AG04450 (cell line): ENCODE measurements around the gene VASP. TPM values are rescaled to one million over a fixed set of nuclear protein-coding genes. Genes with fewer than 3 reads are reported as not detected.

Experiments
- CTCF ChIA-PET: fragments of 300-600, 350-600 bp; formaldehyde crosslinking; extraction: SDS; loops from one replicate; lab custom pipeline; 2022; ENCODE audit warnings: antibody characterized with exemption, inconsistent platforms; lab: Charles Lee
- POLR2A ChIA-PET: fragments of 350-600 bp; formaldehyde crosslinking; extraction: SDS; loops from one replicate; lab custom pipeline; 2021; ENCODE audit warnings: antibody characterized with exemption, inconsistent platforms; lab: Yijun Ruan, JAX
- DNase-seq: peaks from one replicate; pipeline ENCODE4 v3.0.0-alpha.2; 2011; ENCODE audit warnings: low read depth, low spot score
- H3K27ac ChIP-seq: one replicate; pipeline ENCODE4 v1.5.1; 2012; ENCODE audit warnings: low read depth, low read length, control low read depth
- H3K27me3 ChIP-seq: one replicate; pipeline ENCODE4 v1.6.0; 2012; ENCODE audit warnings: low read length; ENCODE audit not compliant: control insufficient read depth, insufficient read depth
- H3K4me3 ChIP-seq: 2 replicates; pipeline ENCODE4 v1.5.1; 2011; ENCODE audit warnings: mild to moderate bottlenecking, low read depth, low read length, control low read depth
- H3K9me3 ChIP-seq: 2 replicates; pipeline ENCODE4 v1.5.1; 2012; ENCODE audit warnings: low read length; ENCODE audit not compliant: control insufficient read depth, insufficient read depth
- polyA plus RNA-seq: library from polyadenylated mRNA; depleted of rRNA; stranded (reverse); fragments of >200 nt; gene quantifications from 2 replicates; pipeline ENCODE4 v1.2.3, GENCODE V29; 2011
- TF ChIP-seq, protein P1 (sequence below): IDR thresholded peaks from 2 replicates; pipeline ENCODE4 v1.5.1; 2011; ENCODE audit warnings: low read depth, low read length, control low read depth, inconsistent platforms

The VASP gene
- polyA plus RNA-seq, 1 experiment, result 49.6 TPM

DNA sequence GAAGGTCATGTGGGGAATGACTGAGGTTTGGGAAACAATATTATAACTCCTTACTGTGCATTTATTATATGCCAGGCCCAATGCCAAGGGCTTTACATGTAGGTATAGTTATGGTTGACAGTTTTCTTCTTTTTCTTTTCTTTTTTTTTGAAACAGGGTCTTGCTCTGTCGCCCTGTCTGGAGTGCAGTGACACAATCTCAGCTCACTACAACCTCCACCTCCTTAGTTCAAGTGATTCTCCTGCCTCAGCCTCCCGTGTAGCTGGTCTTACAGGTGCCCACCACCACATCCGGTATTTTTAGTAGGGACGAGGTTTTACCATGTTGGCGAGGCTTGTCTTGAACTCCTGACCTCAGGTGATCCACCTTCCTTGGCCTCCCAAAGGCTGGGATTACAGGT is 24.2 kb upstream of the VASP start:
- Histone ChIP-seq H3K27me3 (no peaks in the 10 kb centered on the region), H3K4me3 (no peak overlapping the region), H3K27ac (no peak overlapping the region), H3K9me3 (no peaks in the 10 kb centered on the region)
- ChIA-PET CTCF (no interaction called here), POLR2A (no interaction called here)
- DNase-seq, result no peak
- TF ChIP-seq, protein P1, sequence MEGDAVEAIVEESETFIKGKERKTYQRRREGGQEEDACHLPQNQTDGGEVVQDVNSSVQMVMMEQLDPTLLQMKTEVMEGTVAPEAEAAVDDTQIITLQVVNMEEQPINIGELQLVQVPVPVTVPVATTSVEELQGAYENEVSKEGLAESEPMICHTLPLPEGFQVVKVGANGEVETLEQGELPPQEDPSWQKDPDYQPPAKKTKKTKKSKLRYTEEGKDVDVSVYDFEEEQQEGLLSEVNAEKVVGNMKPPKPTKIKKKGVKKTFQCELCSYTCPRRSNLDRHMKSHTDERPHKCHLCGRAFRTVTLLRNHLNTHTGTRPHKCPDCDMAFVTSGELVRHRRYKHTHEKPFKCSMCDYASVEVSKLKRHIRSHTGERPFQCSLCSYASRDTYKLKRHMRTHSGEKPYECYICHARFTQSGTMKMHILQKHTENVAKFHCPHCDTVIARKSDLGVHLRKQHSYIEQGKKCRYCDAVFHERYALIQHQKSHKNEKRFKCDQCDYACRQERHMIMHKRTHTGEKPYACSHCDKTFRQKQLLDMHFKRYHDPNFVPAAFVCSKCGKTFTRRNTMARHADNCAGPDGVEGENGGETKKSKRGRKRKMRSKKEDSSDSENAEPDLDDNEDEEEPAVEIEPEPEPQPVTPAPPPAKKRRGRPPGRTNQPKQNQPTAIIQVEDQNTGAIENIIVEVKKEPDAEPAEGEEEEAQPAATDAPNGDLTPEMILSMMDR, result no peak

- DNase-seq, result no peak
- POLR2A ChIA-PET, result interaction anchor here (0.7 to 1.7 kb wide), 2 partner anchors 10 to 12 kb away, joined by 3 to 7 read pairs; partner anchors contain the start of gene RTN2
- TF ChIP-seq, protein P1, result no peak
- Histone ChIP-seq H3K27me3 (no peaks in the 10 kb centered on the region), H3K4me3 (no peak overlapping the region), H3K9me3 (no peaks in the 10 kb centered on the region), H3K27ac (no peak overlapping the region)
- CTCF ChIA-PET, result interaction anchor here (0.5 to 3.7 kb wide), 29 partner anchors 7 to 208 kb away, joined by 3 to 54 read pairs (median 7); partner anchors contain the start of genes FOSB, PPM1N, QPCTL and RTN2
Measured at GRCh38 chr19:45484273-45484945, 22.9 kb upstream of the VASP start.

DNA sequence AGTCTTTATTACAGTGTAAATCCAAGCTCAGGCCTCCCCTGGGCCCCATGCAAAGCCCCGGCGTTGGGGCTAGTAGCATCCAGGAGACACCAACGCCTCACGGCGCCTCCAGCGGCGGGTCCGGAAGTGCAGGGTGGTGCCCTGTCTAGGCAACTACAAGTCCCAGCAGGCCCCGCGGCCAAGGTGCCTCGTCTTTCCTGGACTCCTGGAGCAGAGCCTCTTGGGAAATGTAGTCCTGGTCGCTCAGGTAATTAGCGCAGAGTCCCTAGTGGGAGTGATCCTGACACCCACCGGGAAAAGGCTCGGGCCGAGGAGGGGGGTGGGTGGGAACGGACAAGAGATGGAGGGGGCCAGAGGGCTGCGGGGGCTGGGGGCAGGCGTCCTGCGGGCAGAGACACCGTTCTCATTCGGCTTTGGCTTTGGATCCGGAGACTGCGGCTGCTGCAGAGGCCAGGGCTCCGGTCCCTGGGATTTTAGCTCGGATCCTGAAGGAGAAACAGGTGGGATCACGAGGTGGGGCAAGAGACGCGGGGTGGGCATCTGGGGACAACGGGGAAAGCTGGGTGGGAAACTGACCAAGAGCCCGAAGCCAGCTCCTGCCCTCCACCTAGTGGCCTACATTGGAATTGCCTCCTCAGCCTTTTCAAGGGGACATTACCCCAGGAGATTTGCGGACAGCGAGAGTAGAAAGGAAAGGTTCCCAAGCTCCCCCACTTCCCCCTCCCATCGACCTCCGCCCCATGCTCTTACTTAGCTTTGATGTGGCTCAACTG is 21.8 kb upstream of the VASP start:
- TF ChIP-seq, protein P1, result peak; percentile 92
- Histone ChIP-seq H3K27me3 (no peaks in the 10 kb centered on the region), H3K4me3 (peak overlapping the region; percentile 81), H3K9me3 (no peaks in the 10 kb centered on the region), H3K27ac (no peak overlapping the region)
- POLR2A ChIA-PET, result interaction anchor here (0.7 to 1.7 kb wide), 3 partner anchors 9 to 46 kb away, joined by 3 to 10 read pairs (median 7); partner anchors contain the start of gene RTN2
- DNase-seq, result peak; percentile 89
- CTCF ChIA-PET, result interaction anchor here (0.5 to 3.7 kb wide), 43 partner anchors 8 to 1654 kb away, joined by 3 to 54 read pairs (median 4); partner anchors contain the start of genes FOSB, PPM1N, QPCTL and RTN2

GRCh38 chr19:45488708-45489107 is 18.6 kb upstream of the VASP start:
- Histone ChIP-seq H3K27me3 (no peaks in the 10 kb centered on the region), H3K9me3 (no peaks in the 10 kb centered on the region), H3K27ac (no peak overlapping the region), H3K4me3 (no peak overlapping the region)
- DNase-seq, result no peak
- ChIA-PET CTCF (interaction anchor here (2.5 kb wide), 1 partner anchor 10 kb away, joined by 11 read pairs; no protein-coding TSS in a partner anchor), POLR2A (no interaction called here)
- TF ChIP-seq, protein P1, result no peak
